GM19467 (cell line): ENCODE measurements around the gene CRYBG1.
"Not testable (repeated sequence)": the region's sequence is repeated elsewhere in the genome, so short reads cannot be mapped to it uniquely, and the experiment has no call there.

Experiments
- ATAC-seq: cut with Tn5 transposase; IDR thresholded peaks from one replicate; pipeline ENCODE4 v1.9.1; 2021; ENCODE audit warnings: mild to moderate bottlenecking, moderate library complexity; ENCODE audit not compliant: unreplicated experiment

Gene CRYBG1

GRCh38 chr6:106546691-106547414, 186.3 kb downstream of the CRYBG1 start:
- peak; percentile 68 for ATAC-seq

GRCh38 chr6:106547601-106548453, 187.3 kb downstream of the CRYBG1 start:
- no peak for ATAC-seq

GRCh38 chr6:106548926-106549455, 188.5 kb downstream of the CRYBG1 start:
- not testable (repeated sequence) for ATAC-seq

- no peak for ATAC-seq
Observed at GRCh38 chr6:106549521-106549920, 189.0 kb downstream of the CRYBG1 start.

- no peak for ATAC-seq
Observed at GRCh38 chr6:106551155-106551554, 190.6 kb downstream of the CRYBG1 start.

GRCh38 chr6:106553440-106553839, 192.9 kb downstream of the CRYBG1 start:
- no peak for ATAC-seq

GRCh38 chr6:106555767-106556166, 195.2 kb downstream of the CRYBG1 start:
- ATAC-seq: no peak

GRCh38 chr6:106556368-106556960, 195.9 kb downstream of the CRYBG1 start:
- no peak for ATAC-seq

- no peak for ATAC-seq
Observed at GRCh38 chr6:106557837-106558236, 197.3 kb downstream of the CRYBG1 start.

GRCh38 chr6:106558364-106558763, 197.8 kb downstream of the CRYBG1 start:
- ATAC-seq: no peak

- not testable (repeated sequence) for ATAC-seq
Observed at GRCh38 chr6:106559659-106560058, 199.1 kb downstream of the CRYBG1 start.

- no peak for ATAC-seq
Observed at GRCh38 chr6:106560996-106561685, 200.6 kb downstream of the CRYBG1 start.

- ATAC-seq: no peak
Observed at GRCh38 chr6:106561686-106562405, 201.3 kb downstream of the CRYBG1 start.

- no peak for ATAC-seq
Observed at GRCh38 chr6:106563614-106564013, 203.1 kb downstream of the CRYBG1 start.

GRCh38 chr6:106564476-106564875, 204.0 kb downstream of the CRYBG1 start:
- ATAC-seq: no peak

- no peak for ATAC-seq
Observed at GRCh38 chr6:106568530-106568929, 208.0 kb downstream of the CRYBG1 start.

- ATAC-seq: no peak
Observed at GRCh38 chr6:106569428-106569827, 208.9 kb downstream of the CRYBG1 start.

GRCh38 chr6:106572436-106572835, 211.9 kb downstream of the CRYBG1 start:
- no peak for ATAC-seq

GRCh38 chr6:106572875-106573585, 212.5 kb downstream of the CRYBG1 start:
- ATAC-seq: no peak
